BJ (cell line): Measurements from ENCODE around the gene KIF3C. TPM values are rescaled to one million over a fixed set of nuclear protein-coding genes. Genes with fewer than 3 reads are reported as not detected.

Source experiments
- CTCF ChIA-PET: fragments of 350-600 bp; formaldehyde crosslinking; extraction: SDS; loops from one replicate; lab custom pipeline; 2021; ENCODE audit warnings: antibody characterized with exemption, inconsistent platforms; lab: Yijun Ruan, JAX
- POLR2A ChIA-PET: fragments of 300-600 bp; sonication (Branson Sonifier 250); formaldehyde crosslinking; extraction: SDS; loops from one replicate; lab custom pipeline; 2021; ENCODE audit warnings: antibody characterized with exemption; lab: Charles Lee
- DNase-seq: peaks from one replicate; pipeline ENCODE4 v3.0.0-alpha.2; 2011; ENCODE audit warnings: low read depth
- H3K27me3 ChIP-seq: 2 replicates; pipeline ENCODE4 v1.6.0; 2011; ENCODE audit warnings: low read length; ENCODE audit not compliant: control insufficient read depth, insufficient read depth
- H3K36me3 ChIP-seq: 2 replicates; pipeline ENCODE4 v1.5.1; 2011; ENCODE audit warnings: low read length; ENCODE audit not compliant: control insufficient read depth, insufficient read depth
- H3K4me3 ChIP-seq: 2 replicates; pipeline ENCODE4 v1.5.1; 2011; ENCODE audit warnings: low read depth, mild to moderate bottlenecking, control low read depth, low read length
- CTCF ChIP-seq: IDR thresholded peaks from 2 replicates; pipeline ENCODE4 v1.5.1; 2011; ENCODE audit warnings: low read depth, mild to moderate bottlenecking, control low read depth, inconsistent platforms, low read length, moderate library complexity; ENCODE audit not compliant: insufficient read depth
- polyA plus RNA-seq: library from polyadenylated mRNA; depleted of rRNA; stranded (reverse); fragments of >200 nt; gene quantifications from 2 replicates; pipeline ENCODE4 v1.2.3, GENCODE V29; 2011

The KIF3C gene
- polyA plus RNA-seq, 1 experiment: 6.6 TPM

- no peak for TF ChIP-seq CTCF
- no peaks in the 10 kb centered on the region; the same call in none of the 2 replicates for H3K36me3 ChIP-seq
- POLR2A ChIA-PET: no interaction called here
Measured at GRCh38 chr2:25972049-25972823, 10.1 kb downstream of the KIF3C start.

GRCh38 chr2:25971596-25971995 lies 10.7 kb downstream of the KIF3C start:
- H3K27me3 ChIP-seq: no peaks in the 10 kb centered on the region
- DNase-seq: no peak
- no peaks in the 10 kb centered on the region; the same call in none of the 2 replicates for H3K36me3 ChIP-seq
- ChIA-PET CTCF (interaction anchor here (1.0 kb wide), 1 partner anchor 174 kb away, joined by 3 read pairs; no protein-coding TSS in a partner anchor), POLR2A (no interaction called here)
- H3K4me3 ChIP-seq: no peak overlapping the region
- TF ChIP-seq CTCF: no peak

More at GRCh38 chr2:25972049-25972823, 10.1 kb downstream of the KIF3C start:
- DNase-seq: no peak
- Histone ChIP-seq H3K27me3 (no peaks in the 10 kb centered on the region), H3K4me3 (no peak overlapping the region)
- CTCF ChIA-PET: interaction anchor here (0.7 to 1.0 kb wide), 2 partner anchors 15 to 173 kb away, joined by 3 read pairs; no protein-coding TSS in a partner anchor

- TF ChIP-seq CTCF: no peak
- ChIA-PET CTCF (interaction anchor here (1.1 to 2.0 kb wide), 2 partner anchors 11 to 16 kb away, joined by 5 to 8 read pairs; no protein-coding TSS in a partner anchor), POLR2A (no interaction called here)
- Histone ChIP-seq H3K4me3 (no peak overlapping the region), H3K36me3 (peaks cover 3% of the 10 kb centered on the region), H3K27me3 (no peaks in the 10 kb centered on the region)
- DNase-seq: no peak
Measured at GRCh38 chr2:25966531-25967270, 15.6 kb downstream of the KIF3C start.

- no peak for DNase-seq
- TF ChIP-seq CTCF: no peak
- no peaks in the 10 kb centered on the region for H3K27me3 ChIP-seq
- H3K36me3 ChIP-seq: peaks cover 3% of the 10 kb centered on the region
- POLR2A ChIA-PET: no interaction called here
- CTCF ChIA-PET: interaction anchor here (0.8 to 1.1 kb wide), 5 partner anchors 10 to 612 kb away, joined by 3 to 4 read pairs (median 3); partner anchors contain the start of gene KIF3C
- H3K4me3 ChIP-seq: no peak overlapping the region
Measured at GRCh38 chr2:25964891-25965290, 17.4 kb downstream of the KIF3C start.

- TF ChIP-seq CTCF: no peak
- Histone ChIP-seq H3K36me3 (peaks cover 1% of the 10 kb centered on the region; the same call in 1 of the 2 replicates), H3K27me3 (no peaks in the 10 kb centered on the region), H3K4me3 (no peak overlapping the region)
- ChIA-PET CTCF (interaction anchor here (1.4 kb wide), 1 partner anchor 10 kb away, joined by 4 read pairs; no protein-coding TSS in a partner anchor), POLR2A (no interaction called here)
- no peak for DNase-seq
Measured at GRCh38 chr2:25960920-25961319, 21.4 kb downstream of the KIF3C start.
